Neural cell (in vitro differentiated cells): ENCODE results near the gene EML6. TPM values are rescaled to one million over a fixed set of nuclear protein-coding genes. Genes with fewer than 3 reads are reported as not detected.

Source experiments
- H2AFZ ChIP-seq: fragments of 200-600, 300-800 bp; sonication (generic), shearing (Covaris generic); 2 replicates; pipeline ENCODE4 v1.6.0; 2014; ENCODE audit warnings: low read depth, mild to moderate bottlenecking, antibody characterized with exemption, low read length, moderate library complexity
- H3F3A ChIP-seq: fragments of 200-600 bp; shearing (Covaris generic); 2 replicates; pipeline ENCODE4 v1.6.1; 2016; ENCODE audit warnings: mild to moderate bottlenecking, moderate library complexity, mixed read lengths, antibody characterized with exemption, low read length; ENCODE audit not compliant: insufficient read depth, poor library complexity, severe bottlenecking
- H3K27ac ChIP-seq: fragments of 200-600, 300-800 bp; sonication (generic), shearing (Covaris generic); 2 replicates; pipeline ENCODE4 v1.5.1; 2014; ENCODE audit warnings: mild to moderate bottlenecking, low read length, moderate library complexity
- H3K27me3 ChIP-seq: fragments of 300-800, 200-600 bp; sonication (generic), shearing (Covaris generic); 2 replicates; pipeline ENCODE4 v1.6.0; 2014; ENCODE audit warnings: mild to moderate bottlenecking, low read depth, low read length, moderate library complexity; ENCODE audit not compliant: insufficient read depth
- H3K36me3 ChIP-seq: fragments of 300-800, 200-600 bp; sonication (generic), shearing (Covaris generic); 2 replicates; pipeline ENCODE4 v1.5.1; 2014; ENCODE audit warnings: mild to moderate bottlenecking, antibody characterized with exemption, low read length, moderate library complexity; ENCODE audit not compliant: insufficient read depth
- H3K4me2 ChIP-seq: fragments of 300-800, 200-600 bp; sonication (generic), shearing (Covaris generic); 2 replicates; pipeline ENCODE4 v1.6.0; 2014; ENCODE audit warnings: mild to moderate bottlenecking, low read length
- H3K4me3 ChIP-seq: fragments of 300-800, 200-600 bp; sonication (generic), shearing (Covaris generic); 2 replicates; pipeline ENCODE4 v1.5.1; 2014; ENCODE audit warnings: mild to moderate bottlenecking, low read length, moderate library complexity
- H3K79me2 ChIP-seq: fragments of 200-600 bp; shearing (Covaris generic); replicated peaks from 2 replicates; pipeline ENCODE4 v1.6.0; 2014; ENCODE audit warnings: mild to moderate bottlenecking, low read length, moderate library complexity; ENCODE audit not compliant: insufficient read depth
- H3K9ac ChIP-seq: fragments of 300-800, 200-600 bp; sonication (generic), shearing (Covaris generic); 2 replicates; pipeline ENCODE4 v1.6.1; 2016; ENCODE audit warnings: mild to moderate bottlenecking, low read length, mixed read lengths
- H3K9me2 ChIP-seq: fragments of 200-600 bp; shearing (Covaris generic); 2 replicates; pipeline ENCODE4 v1.6.1; 2016; ENCODE audit warnings: mild to moderate bottlenecking, low read length, mixed read lengths; ENCODE audit not compliant: insufficient read depth
- H3K9me3 ChIP-seq: fragments of 200-600, 300-800 bp; sonication (generic), shearing (Covaris generic); 2 replicates; pipeline ENCODE4 v1.6.1; 2016; ENCODE audit warnings: mild to moderate bottlenecking, mixed run types, low read length, moderate library complexity, mixed read lengths
- H4K20me1 ChIP-seq: fragments of 200-600 bp; shearing (Covaris generic); 2 replicates; pipeline ENCODE4 v1.6.1; 2016; ENCODE audit warnings: mild to moderate bottlenecking, mixed run types; ENCODE audit not compliant: insufficient read depth
- CTCF ChIP-seq: fragments of 450-650 bp; IDR thresholded peaks from 2 replicates; pipeline ENCODE4 v1.5.1; 2014; ENCODE audit warnings: antibody characterized with exemption, mild to moderate bottlenecking, moderate library complexity; ENCODE audit not compliant: poor library complexity, severe bottlenecking
- EP300 ChIP-seq: fragments of 450-650 bp; conservative IDR thresholded peaks from 2 replicates; pipeline ENCODE4 v1.6.1; 2014; ENCODE audit warnings: antibody characterized with exemption, mild to moderate bottlenecking, moderate library complexity; ENCODE audit not compliant: poor library complexity, severe bottlenecking
- EZH2 ChIP-seq: fragments of 200-600, 300-800 bp; shearing (Covaris generic), sonication (generic); IDR thresholded peaks from 2 replicates; pipeline ENCODE4 v1.6.1; 2014; ENCODE audit warnings: antibody characterized with exemption, low read length, borderline replicate concordance, mild to moderate bottlenecking; ENCODE audit not compliant: insufficient read depth, poor library complexity, severe bottlenecking
- MXI1 ChIP-seq: fragments of 450-650 bp; conservative IDR thresholded peaks from 2 replicates; pipeline ENCODE4 v1.6.1; 2014; ENCODE audit warnings: antibody characterized with exemption, mild to moderate bottlenecking; ENCODE audit not compliant: poor library complexity, severe bottlenecking
- POLR2AphosphoS5 ChIP-seq: IDR thresholded peaks from 2 replicates; pipeline ENCODE4 v1.6.1; 2012
- RAD21 ChIP-seq: fragments of 450-650 bp; conservative IDR thresholded peaks from 2 replicates; pipeline ENCODE4 v1.6.1; 2014; ENCODE audit warnings: antibody characterized with exemption, mild to moderate bottlenecking, moderate library complexity
- REST ChIP-seq: IDR thresholded peaks from 2 replicates; pipeline ENCODE4 v1.6.1; 2012; ENCODE audit warnings: borderline replicate concordance
- SMC3 ChIP-seq: fragments of 450-650 bp; conservative IDR thresholded peaks from 2 replicates; pipeline ENCODE4 v1.6.1; 2014; ENCODE audit warnings: antibody characterized with exemption, mild to moderate bottlenecking, moderate library complexity; ENCODE audit not compliant: poor library complexity
- TAF1 ChIP-seq: IDR thresholded peaks from 2 replicates; pipeline ENCODE4 v1.6.1; 2012; ENCODE audit warnings: low read depth
- polyA plus RNA-seq: library from polyadenylated mRNA; depleted of rRNA; stranded (reverse); fragments of >200 nt; gene quantifications from 2 replicates; pipeline ENCODE4 v1.2.3, GENCODE V29; 2014

The EML6 gene
- polyA plus RNA-seq, 1 donor from 2014 or later = 13.4 TPM

GRCh38 chr2:54776494-54776893 is 53.0 kb downstream of the EML6 start:
- Histone ChIP-seq H3K36me3 (no peaks in the 10 kb centered on the region), H3F3A (no peaks in the 10 kb centered on the region), H3K4me3 (no peak overlapping the region), H3K79me2 (no peaks in the 10 kb centered on the region), H3K4me2 (no peak overlapping the region), H3K27me3 (no peaks in the 10 kb centered on the region), H3K27ac (no peak overlapping the region), H3K9me2 (no peaks in the 10 kb centered on the region), H2AFZ (no peak overlapping the region), H3K9me3 (peaks cover 9% of the 10 kb centered on the region), H3K9ac (no peak overlapping the region), H4K20me1 (no peaks in the 10 kb centered on the region)
- no peak for TF ChIP-seq TAF1

- H3K36me3 ChIP-seq = no peaks in the 10 kb centered on the region
- TF ChIP-seq CTCF (no peak), EZH2 (no peak), MXI1 (no peak), POLR2AphosphoS5 (no peak)
- no peak overlapping the region for H2AFZ ChIP-seq
Observed at GRCh38 chr2:54783349-54783748, 59.9 kb downstream of the EML6 start.

GRCh38 chr2:54787270-54787669 is 63.8 kb downstream of the EML6 start:
- Histone ChIP-seq H3K4me2 (no peak overlapping the region), H2AFZ (no peak overlapping the region), H3K36me3 (no peaks in the 10 kb centered on the region), H3K9me2 (no peaks in the 10 kb centered on the region), H3K79me2 (no peaks in the 10 kb centered on the region), H3K27me3 (no peaks in the 10 kb centered on the region), H3K4me3 (no peak overlapping the region), H4K20me1 (no peaks in the 10 kb centered on the region), H3K9me3 (no peaks in the 10 kb centered on the region), H3K27ac (no peak overlapping the region), H3K9ac (no peak overlapping the region), H3F3A (no peaks in the 10 kb centered on the region)
- TF ChIP-seq EZH2 (no peak), EP300 (no peak), RAD21 (no peak), MXI1 (no peak), TAF1 (no peak), REST (no peak), POLR2AphosphoS5 (no peak), SMC3 (no peak), CTCF (no peak)

More at GRCh38 chr2:54783349-54783748, 59.9 kb downstream of the EML6 start:
- no peaks in the 10 kb centered on the region for H3K9me2 ChIP-seq
- H4K20me1 ChIP-seq = no peaks in the 10 kb centered on the region
- H3K27me3 ChIP-seq = no peaks in the 10 kb centered on the region
- no peak overlapping the region for H3K27ac ChIP-seq
- no peak overlapping the region for H3K4me3 ChIP-seq
- no peak overlapping the region for H3K9ac ChIP-seq
- no peaks in the 10 kb centered on the region for H3K79me2 ChIP-seq
- no peak overlapping the region for H3K4me2 ChIP-seq
- H3F3A ChIP-seq = no peaks in the 10 kb centered on the region
- no peaks in the 10 kb centered on the region for H3K9me3 ChIP-seq
